NOMO-1 treated with dmso at 0.1 percent for 144 hours (cell line): ENCODE measurements around the gene SDHC.

ENCODE experiments used
- DNase-seq: peaks from one replicate; lab custom pipeline; 2025; ENCODE audit not compliant: unreplicated experiment; lab: John Stamatoyannopoulos, UW

Gene SDHC

GRCh38 chr1:161314201-161314981 is at the start of gene SDHC:
TSS of gene SDHC (plus strand) at chr1:161314381. CDS start at chr1:161314406, 25 bp downstream.
- peak; percentile 87 for DNase-seq

GRCh38 chr1:161265305-161265704 is 48.9 kb upstream of the SDHC start:
- no peak for DNase-seq

GRCh38 chr1:161266202-161266601 is 48.0 kb upstream of the SDHC start:
- no peak for DNase-seq

GRCh38 chr1:161266836-161267235 is 47.3 kb upstream of the SDHC start:
- no peak for DNase-seq

- DNase-seq = peak; percentile 24
Observed at GRCh38 chr1:161267321-161267720, 46.9 kb upstream of the SDHC start.

GRCh38 chr1:161273402-161273801 is 40.8 kb upstream of the SDHC start:
- DNase-seq = no peak

GRCh38 chr1:161274874-161275273 is 39.3 kb upstream of the SDHC start:
- no peak for DNase-seq

- DNase-seq = no peak
Observed at GRCh38 chr1:161282991-161283390, 31.2 kb upstream of the SDHC start.

GRCh38 chr1:161285113-161285512 is 29.1 kb upstream of the SDHC start:
- no peak for DNase-seq

GRCh38 chr1:161285521-161285920 is 28.7 kb upstream of the SDHC start:
- no peak for DNase-seq

- DNase-seq = no peak
Observed at GRCh38 chr1:161287482-161288054, 26.6 kb upstream of the SDHC start.

GRCh38 chr1:161290779-161291178 is 23.4 kb upstream of the SDHC start:
- no peak for DNase-seq

GRCh38 chr1:161297415-161297814 is 16.8 kb upstream of the SDHC start:
- DNase-seq = no peak

- peak; percentile 7 for DNase-seq
Observed at GRCh38 chr1:161298116-161298515, 16.1 kb upstream of the SDHC start.

GRCh38 chr1:161299347-161299746 is 14.8 kb upstream of the SDHC start:
- DNase-seq = peak; percentile 28

- no peak for DNase-seq
Observed at GRCh38 chr1:161300478-161300877, 13.7 kb upstream of the SDHC start.

- no peak for DNase-seq
Observed at GRCh38 chr1:161304927-161305866, 9.0 kb upstream of the SDHC start.

- DNase-seq = peak; percentile 89
Observed at GRCh38 chr1:161305867-161306519, 8.2 kb upstream of the SDHC start.

- DNase-seq = peak; percentile 6
Observed at GRCh38 chr1:161307230-161307768, 6.9 kb upstream of the SDHC start.

GRCh38 chr1:161307892-161308638 is 6.1 kb upstream of the SDHC start:
- no peak for DNase-seq
